Activated T-helper 1 cell treated with anti-CD3 and anti-CD28 coated beads, Interleukin-2, amount 50 U/mL, for 16 hours (primary cell): ENCODE results near the gene CCT6B.
A peak's percentile ranks its signal among the peaks of the same experiment; 100 is the strongest.
"Not testable (repeated sequence)": the region's sequence is repeated elsewhere in the genome, so short reads cannot be mapped to it uniquely, and the experiment has no call there.

Experiments used
- DNase-seq, 2 donors: peaks; one replicate each; pipeline ENCODE4 v3.0.0-alpha.2; 2020; ENCODE audit warnings: low read depth in 1 of 2, low spot score in 1 of 2

CCT6B gene, protein sequence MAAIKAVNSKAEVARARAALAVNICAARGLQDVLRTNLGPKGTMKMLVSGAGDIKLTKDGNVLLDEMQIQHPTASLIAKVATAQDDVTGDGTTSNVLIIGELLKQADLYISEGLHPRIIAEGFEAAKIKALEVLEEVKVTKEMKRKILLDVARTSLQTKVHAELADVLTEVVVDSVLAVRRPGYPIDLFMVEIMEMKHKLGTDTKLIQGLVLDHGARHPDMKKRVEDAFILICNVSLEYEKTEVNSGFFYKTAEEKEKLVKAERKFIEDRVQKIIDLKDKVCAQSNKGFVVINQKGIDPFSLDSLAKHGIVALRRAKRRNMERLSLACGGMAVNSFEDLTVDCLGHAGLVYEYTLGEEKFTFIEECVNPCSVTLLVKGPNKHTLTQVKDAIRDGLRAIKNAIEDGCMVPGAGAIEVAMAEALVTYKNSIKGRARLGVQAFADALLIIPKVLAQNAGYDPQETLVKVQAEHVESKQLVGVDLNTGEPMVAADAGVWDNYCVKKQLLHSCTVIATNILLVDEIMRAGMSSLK

GRCh38 chr17:34961093-34961911, at the start of gene CCT6B, which contains the start of gene ZNF830:
Gene CCT6B, minus strand, starts transcription at chr17:34961460. Its CDS starts 67 bp downstream, at chr17:34961393.
Gene ZNF830, plus strand, starts transcription at chr17:34961540. Its CDS starts 27 bp downstream, at chr17:34961567.
- DNase-seq = peak; percentile 77 to 81

DNA sequence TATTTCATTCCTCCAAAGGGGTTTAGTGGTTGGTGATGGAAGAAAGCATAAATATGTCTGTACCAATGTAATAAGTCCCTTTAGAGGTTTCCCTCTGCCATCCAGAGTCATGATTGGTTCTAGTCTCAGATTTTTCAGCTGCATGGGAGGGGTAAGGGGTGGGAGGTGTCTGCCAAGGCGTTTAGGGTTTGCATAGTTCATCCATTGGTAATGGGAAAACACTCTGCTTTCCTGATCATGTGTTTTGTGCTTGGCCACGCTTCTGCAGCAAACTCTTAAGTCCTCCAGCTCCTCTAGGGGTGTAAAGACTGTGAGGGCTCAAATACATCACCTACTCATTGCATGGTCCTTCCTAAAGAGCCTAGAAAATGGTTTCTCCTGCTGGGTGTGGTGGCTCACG, 48.8 kb upstream of the CCT6B start:
- no peak for DNase-seq

DNA sequence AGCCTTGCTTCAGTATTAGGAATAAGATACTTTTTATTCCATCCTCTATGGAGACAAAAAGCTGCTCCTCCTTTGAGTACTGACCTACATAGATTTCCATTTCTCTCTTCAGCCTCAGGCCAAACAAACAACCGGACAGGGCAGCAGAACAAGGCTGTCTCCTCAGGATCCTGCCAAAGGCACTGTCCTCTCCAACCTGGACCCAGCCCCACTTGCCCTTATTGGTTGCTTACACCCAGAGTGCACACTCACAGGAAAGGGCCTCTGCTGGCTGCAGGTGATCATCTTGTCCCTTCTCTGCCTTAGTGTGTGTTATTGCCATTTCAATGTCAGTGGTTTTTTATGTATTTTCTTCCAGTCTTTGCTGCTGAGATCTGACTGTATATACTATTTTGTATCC, 45.7 kb upstream of the CCT6B start:
- DNase-seq = no peak

- no peak for DNase-seq
Measured at GRCh38 chr17:35006345-35006744, 45.1 kb upstream of the CCT6B start.

DNA sequence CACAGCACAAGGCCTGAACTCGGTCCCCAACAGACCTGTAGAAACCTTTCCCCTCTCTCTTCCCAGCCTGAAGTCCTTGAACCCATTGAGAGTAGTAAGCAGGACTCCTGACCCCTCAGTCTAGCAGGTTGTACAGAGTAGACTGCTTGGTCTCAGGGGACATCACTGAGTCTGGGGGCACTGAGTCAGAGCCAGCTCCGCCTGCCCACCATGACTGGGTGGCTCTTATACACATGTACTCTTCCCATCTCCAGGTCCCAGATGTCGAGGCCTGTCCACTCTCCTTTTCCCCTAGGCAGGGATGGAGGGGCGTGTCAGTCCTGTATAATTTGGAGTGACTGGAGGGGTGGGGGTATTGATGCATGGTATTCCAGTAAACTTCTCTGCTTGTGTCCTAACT, 42.5 kb upstream of the CCT6B start:
- DNase-seq = no peak

DNA sequence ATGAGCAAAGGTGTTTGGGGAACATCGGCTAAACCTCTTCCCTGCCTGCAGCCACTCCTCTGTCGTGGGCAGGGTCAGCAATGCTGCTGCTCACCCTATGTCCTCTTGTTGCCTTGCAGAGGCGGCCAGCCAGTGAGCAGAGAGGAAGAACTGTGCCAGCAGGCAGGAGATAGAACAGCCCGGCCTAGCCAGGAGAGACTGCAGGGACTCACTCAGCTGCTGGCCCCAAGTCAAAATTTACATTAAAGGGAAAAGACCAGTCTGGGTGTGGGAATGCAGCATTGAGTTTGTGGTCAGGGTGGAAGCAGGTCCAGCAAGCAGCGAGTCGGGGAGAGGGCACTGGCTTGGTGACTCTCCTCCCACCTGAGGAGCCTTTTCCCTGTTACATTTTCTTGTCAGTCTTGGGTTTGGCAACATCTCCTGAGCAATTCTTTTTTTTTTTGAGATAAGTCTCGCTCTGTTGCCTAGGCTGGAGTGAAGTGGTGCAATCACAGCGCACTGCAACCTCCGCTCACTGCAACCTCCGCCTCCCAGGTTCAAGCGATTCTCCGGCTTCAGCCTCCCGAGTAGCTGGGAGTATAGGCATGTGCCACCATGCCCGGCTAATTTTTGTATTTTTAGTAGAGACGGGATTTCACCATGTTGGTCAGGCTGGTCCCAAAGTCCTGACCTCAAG, 41.8 kb upstream of the CCT6B start:
- no peak for DNase-seq

DNA sequence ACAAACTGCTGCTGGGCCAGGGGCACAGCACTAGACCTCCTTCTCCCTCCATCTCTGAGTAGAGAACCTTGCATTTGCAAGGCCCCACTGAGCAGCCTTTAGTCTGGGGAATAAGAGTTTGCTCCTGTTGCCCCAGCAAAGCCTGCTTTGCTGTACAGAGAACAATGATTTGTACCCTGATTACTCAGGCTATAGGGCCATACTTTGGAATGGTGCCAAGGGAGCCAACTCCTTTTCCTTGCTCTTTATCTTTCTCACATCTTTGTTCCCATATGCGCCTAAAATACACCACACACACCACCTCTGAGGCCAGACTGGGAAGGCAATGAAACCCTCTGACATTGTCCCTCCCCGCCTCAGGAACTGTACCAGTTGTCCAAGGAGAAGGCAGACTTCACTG, 40.3 kb upstream of the CCT6B start:
- DNase-seq = no peak

- not testable (repeated sequence) for DNase-seq
Measured at GRCh38 chr17:35000965-35001364, 39.7 kb upstream of the CCT6B start.

- no peak for DNase-seq
Measured at GRCh38 chr17:34999456-34999855, 38.2 kb upstream of the CCT6B start.

- DNase-seq = peak; percentile 60 to 61
Measured at GRCh38 chr17:34998205-34998604, 36.9 kb upstream of the CCT6B start.

- no peak for DNase-seq
Measured at GRCh38 chr17:34997355-34997862, 36.1 kb upstream of the CCT6B start.

GRCh38 chr17:34996422-34997285, 35.4 kb upstream of the CCT6B start:
- DNase-seq = no peak

DNA sequence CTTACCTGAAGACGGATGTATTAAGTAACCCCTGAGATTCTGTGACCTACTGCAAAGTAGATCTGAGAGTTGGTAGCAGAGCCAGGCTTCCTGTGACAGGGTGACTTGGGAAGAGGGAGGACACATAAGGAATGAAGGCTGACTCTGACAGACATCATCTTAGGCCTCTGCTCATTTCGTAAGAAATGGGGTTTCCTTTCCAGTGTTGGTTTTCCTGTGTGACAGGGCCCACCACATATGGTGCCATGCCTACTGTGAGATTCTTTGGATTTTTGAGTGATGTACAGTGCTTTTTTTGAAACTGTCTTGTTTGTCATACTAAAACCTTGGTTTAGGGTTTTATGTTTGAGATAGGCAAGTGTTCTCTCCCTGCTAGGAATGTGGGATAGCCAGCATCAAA, 31.8 kb upstream of the CCT6B start:
- DNase-seq = no peak

DNA sequence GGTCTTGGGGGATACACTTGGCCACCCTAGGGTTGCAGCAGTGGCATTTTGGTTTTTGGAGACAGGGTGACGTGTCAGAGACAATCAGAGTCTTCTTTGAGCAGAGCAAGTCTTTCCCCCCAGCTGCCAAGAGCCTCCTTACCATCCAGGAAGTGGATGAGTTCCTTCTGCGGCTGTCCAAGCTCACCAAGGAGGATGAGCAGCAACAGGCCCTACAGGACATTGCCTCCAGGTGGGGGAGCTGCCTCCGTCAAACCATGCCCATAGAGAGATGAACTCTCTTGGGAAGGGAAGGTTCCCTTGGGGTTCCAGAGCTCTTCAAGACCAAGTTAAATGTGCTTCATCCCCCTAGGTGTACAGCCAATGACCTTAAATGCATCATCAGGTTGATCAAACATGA, 30.3 kb upstream of the CCT6B start:
- DNase-seq = no peak

DNA sequence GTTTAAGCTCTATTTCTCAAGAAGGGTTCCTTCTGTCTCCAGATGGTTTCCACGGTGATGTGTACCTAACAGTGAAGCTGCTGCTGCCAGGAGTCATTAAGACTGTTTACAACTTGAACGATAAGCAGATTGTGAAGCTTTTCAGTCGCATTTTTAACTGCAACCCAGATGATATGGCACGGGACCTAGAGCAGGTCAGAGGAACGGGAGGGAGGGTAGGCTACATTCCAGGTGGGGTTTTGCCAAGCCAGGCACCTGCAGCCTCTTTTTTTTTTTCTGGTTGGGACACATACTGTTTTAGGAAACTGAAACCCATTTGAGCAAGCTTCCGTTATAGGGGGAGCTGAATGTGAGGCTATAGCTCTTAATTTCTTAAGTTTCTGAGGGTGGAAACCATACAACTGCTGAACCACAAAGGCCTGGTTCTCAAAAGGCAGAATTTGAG, 29.7 kb upstream of the CCT6B start:
- DNase-seq = no peak

- no peak for DNase-seq
Measured at GRCh38 chr17:34989473-34989872, 28.2 kb upstream of the CCT6B start.

DNA sequence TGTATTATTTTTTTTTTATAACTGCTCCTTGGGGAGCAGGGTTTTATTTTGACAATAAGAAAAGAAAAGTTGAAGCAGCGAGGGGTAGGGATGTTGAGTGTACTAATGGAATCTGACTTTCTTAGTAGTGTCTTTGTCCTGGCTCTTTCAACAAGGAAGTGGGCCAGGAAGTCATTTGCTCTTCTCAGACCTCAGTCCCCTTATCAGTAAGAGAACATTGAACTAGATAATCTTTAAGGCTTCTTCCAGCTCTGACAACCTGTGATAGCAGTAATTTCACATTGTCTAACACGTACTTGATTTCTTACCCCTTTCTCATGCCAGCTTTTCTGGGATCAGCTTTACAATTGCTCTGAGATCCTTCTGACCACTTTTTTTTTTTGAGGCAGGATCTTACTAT, 27.4 kb upstream of the CCT6B start:
- no peak for DNase-seq

GRCh38 chr17:34987232-34987631, 26.0 kb upstream of the CCT6B start:
- DNase-seq = no peak

- DNase-seq = no peak
Measured at GRCh38 chr17:34981538-34982241, 20.4 kb upstream of the CCT6B start.
